ELR (cell line): ENCODE results near the gene MYO7A.
A peak's percentile ranks its signal among the peaks of the same experiment; 100 is the strongest.

Experiments used
- DNase-seq: peaks from one replicate; pipeline ENCODE4 v3.0.0-alpha.2; 2015; ENCODE audit warnings: low read depth

Gene MYO7A

GRCh38 chr11:77213589-77214428 lies 85.8 kb downstream of the MYO7A start:
- no peak for DNase-seq

- no peak for DNase-seq
Measured at GRCh38 chr11:77214557-77214956, 86.5 kb downstream of the MYO7A start.

DNA sequence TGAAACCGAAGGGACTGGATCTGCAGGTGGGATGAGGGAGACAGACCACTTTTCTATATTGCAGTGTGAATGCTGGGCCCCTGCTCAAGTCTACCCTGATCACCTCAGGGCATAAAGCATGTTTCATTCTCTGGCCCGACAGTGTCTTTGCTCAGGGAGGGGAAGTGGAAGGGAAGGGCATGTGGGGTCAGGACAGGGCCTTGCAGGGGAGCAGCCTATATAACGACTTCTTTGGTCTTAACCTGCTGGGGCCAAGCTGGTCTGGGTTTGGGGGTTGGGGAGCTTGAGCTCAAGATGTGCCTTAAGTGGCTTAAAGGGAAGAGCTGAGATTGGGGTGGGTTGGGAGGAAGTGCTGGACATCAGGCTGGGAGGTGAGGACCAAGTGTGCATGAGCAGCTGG lies 87.1 kb downstream of the MYO7A start:
- DNase-seq, result no peak

DNA sequence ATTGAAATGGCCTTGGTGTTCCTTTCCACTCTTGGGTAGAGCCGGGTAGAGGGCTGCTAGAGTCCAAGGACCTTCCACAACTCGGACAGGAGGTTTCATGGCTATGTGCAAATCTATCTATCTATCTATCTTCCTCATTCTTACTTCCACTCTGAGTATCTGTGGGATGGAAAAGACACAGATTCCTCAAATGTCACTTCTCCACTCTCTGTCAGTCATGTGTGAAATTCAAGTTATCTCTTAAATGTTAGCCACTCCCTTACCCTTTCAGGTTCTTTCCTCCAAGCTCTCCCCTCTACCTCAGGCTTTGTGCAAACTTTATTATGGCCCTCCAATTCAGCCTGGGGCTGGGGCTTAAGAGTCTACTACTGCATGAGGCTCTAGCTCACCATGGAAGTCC lies 89.1 kb downstream of the MYO7A start:
- DNase-seq, result no peak

DNA sequence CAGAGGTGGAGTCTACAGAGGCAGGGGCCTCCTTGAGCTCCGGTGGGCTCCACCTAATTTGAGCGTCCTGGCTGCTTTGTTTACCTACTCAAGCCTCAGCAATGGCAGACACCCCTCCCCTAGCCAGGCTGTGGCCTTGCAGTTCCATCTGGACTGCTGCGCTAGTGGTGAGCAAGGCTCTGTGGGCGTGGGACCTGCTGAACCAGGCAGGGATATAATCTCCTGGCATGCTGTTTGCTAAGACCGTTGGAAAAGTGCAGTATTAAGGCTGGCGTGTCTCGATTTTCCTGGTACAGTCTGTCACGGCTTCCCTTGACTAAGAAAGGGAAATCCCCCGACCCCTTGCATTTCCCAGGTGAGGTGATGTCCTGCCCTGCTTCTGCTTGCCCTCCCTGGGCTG lies 95.8 kb downstream of the MYO7A start:
- no peak for DNase-seq

DNA sequence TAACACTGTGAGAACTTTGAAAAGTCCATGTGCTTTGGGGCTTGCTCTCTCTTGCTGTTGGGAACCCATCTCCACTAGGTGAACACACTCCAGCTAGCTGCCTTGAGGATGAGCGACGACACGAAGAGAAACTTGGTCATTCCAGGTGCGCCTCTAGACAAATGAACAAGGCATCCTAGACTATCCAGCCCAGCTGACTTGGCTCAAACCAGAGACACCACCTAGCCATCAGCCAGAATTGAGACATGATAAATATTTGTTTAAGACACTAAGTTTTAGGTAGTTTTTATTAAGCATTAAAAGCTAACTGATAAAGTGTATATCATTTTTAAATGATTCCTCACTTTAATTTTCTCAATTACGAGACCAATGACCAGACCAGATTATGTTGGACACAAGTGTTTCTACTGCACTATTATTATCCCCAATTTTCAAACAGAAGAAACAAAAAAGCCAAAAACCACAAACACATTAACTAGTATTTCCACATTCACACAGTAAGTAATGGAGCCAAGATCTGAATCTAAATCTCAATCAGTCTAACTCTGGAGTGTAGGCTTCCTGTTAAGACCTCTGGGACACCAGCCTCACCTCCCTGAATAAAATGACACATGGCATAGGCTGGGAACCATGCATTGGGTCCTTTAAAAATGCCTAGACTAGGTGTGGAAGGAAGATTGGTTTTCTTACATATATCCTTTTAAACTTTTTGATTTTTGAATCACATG lies 103.0 kb downstream of the MYO7A start:
- DNase-seq, result no peak

DNA sequence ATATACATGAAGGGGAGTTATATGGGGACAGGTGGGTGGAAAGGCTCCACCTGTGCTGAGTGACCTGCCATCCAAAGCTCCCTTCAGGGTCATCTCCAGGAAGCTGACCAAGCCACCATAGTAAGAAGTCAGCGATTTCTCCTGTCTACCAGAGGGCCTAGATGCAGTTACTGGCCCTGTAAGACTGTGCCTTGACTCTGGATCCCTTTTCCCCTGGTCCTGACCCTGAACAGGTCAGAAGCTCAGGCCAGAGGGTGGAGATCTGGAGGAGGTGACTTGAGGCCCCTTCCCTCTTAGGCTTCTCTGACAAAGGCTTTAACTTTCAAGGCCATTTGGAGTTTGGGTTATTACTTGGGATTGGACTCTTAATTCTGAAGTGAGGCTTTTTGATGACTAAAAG lies 103.8 kb downstream of the MYO7A start:
- no peak for DNase-seq

DNA sequence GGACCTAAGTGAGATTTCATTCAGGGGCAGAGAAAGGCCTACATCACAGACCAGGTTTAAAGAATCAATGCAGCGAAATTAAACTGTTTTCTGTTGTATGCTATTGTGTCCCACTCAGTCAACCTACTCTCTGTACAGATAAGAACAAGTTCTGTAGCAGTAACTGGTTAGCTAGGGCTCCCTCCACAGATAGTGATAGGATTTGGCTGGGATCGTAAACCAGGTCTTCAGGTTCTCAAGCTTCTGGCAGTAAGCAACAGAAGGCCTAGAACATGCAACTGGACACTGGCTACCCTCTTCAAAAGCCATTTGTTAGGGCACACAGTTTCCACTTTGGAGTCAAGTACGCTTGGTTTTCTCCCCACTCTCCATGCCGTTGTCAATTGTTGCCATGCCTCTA lies 104.2 kb downstream of the MYO7A start:
- DNase-seq, result no peak

GRCh38 chr11:77233011-77233410 lies 105.0 kb downstream of the MYO7A start:
- DNase-seq, result no peak

DNA sequence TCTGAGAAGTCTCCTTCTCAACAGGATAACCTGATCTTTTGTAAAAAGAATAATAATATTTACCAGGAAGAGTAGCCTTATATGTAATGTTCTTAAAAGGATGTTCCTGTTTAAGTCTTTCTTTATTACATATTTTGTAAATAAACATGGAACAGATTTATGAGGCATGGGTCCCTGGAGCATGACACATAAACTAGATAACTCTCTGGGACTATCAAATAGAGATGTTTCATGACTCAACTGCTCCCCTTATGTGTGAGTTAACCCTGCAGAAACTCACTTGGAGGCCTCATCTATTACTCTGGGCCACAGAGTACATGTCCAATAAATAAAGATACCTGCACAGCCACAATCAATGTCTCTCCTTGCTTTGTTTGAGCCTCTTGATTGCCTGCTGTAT lies 108.9 kb downstream of the MYO7A start:
- peak; percentile 68 for DNase-seq

DNA sequence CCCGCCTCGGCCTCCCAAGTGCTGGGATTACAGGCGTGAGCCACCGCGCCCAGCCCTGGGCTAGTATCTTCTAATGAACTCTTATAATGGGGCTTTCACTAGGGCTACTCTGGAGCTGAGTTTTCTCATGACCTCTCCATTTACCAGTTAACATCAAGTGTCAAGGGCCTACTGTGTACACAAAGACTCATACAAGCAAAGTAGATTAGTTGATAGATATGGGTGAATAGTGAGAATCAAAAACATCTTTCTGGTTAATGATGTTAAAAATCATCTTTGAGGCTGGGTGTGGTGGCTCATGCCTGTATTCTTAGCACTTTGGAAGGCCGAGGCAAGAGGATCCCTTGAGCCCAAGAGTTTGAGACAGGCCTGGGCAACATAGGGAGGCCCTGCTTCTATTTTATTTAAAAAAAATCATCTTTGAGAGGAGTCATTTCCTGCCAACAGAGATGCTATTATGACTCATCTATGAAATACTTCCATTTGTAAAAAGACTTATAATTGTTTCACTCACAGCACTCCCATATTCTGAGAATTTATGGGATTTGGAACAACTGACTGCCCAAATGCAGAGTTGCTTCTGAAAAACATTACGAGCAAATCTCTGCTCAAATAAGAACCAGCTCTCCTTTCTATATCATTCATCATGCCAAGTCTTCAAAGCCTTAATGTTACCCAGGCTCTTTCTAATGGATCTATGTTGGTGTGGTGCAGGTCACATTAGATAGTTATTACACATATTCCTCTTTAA lies 116.4 kb downstream of the MYO7A start:
- peak; percentile 90 for DNase-seq

GRCh38 chr11:77249427-77249826 lies 121.4 kb downstream of the MYO7A start:
- DNase-seq, result peak; percentile 75

- peak; percentile 91 for DNase-seq
Measured at GRCh38 chr11:77250881-77251640, 123.0 kb downstream of the MYO7A start.

DNA sequence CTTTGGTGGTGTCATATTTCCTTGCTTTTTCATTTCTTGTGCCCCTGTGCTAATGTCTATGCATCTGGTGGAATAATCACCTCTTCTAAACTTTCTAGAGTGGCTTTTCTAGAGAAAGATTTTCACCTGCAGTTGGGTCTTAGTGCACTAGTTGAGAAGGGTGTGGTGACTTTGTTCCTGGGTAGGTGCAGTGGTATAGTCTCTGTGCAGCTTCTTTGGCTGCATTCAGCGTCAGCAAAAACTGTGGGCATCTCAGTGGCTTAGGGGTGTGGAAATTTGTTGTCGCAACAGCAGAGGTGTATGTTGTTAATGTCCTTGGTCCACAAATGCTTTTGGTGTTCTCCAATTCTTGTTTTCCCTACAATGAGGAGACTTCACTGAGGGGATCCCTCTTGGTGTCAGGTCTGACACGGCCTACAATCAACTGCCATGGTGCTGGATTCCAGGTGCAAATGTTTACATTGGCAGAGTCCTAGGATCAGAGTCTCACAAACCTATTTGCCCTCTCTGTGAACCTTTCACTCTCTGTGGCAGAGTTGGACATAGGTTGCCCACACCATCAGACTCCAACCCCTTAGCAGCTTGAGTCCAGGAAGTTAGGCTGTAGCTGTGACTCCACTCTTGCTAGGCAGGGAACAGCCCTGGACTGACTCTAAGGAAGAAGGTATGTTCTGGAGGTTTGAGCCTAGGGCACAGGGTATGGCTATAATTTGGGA lies 124.7 kb downstream of the MYO7A start:
- DNase-seq, result no peak

DNA sequence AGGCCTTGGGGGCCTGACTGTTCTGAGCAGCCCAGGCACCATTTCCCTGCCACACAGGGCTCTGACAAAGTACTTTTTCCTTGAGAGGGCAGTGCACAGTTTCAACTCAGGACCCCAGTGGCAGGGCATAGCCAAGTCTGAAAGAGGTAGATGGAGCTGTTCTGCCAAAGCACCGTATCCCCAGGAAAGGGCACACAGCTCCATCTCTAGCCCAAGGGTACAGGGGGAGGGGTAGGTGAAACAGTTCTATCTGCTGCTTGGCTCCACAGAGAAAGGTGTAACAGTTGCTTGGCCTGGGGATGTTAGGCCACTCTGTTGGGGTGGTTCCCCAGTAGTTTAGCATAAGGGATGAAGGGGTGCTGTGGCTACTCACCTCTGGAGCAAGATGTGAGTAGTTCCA lies 125.6 kb downstream of the MYO7A start:
- no peak for DNase-seq

DNA sequence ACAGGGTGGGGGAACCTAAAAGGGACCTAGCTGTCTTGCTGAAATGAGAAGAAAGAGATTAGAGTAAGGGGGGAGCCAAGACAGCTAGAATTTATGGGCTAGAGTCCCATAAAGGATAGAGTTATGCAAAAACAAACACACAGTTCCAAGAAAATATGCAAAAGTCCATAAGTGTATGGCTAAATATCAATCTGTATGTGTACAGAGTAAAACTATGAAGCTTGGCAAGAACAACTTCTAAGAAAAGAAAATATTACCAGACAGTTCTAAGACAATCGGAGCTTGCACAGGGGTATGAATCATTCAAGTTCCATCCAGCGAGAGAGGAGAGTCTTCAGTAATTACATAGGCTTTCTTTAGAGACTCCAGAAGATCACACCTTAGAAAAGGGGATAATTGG lies 131.6 kb downstream of the MYO7A start:
- DNase-seq, result no peak

DNA sequence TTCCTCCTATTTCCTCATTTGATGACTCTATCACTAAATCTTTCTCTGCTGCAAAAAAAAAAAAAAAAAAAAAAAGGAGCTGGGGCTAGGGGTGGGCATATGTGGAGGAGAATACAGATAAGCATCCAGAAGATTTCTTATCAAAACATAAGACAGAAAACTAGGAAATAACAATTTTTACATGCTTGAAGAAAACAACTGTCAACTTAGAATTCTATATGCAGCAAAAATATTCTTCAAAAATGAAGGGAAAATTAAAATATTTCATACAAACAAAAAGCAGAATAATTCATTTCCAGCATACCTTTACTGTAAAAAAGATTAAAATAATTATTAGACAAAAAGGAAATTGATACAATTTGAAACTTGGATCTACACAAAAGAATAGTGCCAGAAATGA lies 134.8 kb downstream of the MYO7A start:
- DNase-seq, result no peak
